K562 (cell line): ENCODE measurements around the gene MED13L. TPM values are rescaled to one million over a fixed set of nuclear protein-coding genes. Genes with fewer than 3 reads are reported as not detected.

Experiments used
- CHCHD3 ChIP-seq: fragments of 250-450 bp; sonication (Bioruptor Pico); IDR thresholded peaks from 2 replicates; pipeline ENCODE4 v2.1.2; 2022; ENCODE audit warnings: mild to moderate bottlenecking
- CXXC5 ChIP-seq: fragments of 250-450 bp; sonication (Bioruptor Pico); IDR thresholded peaks from 2 replicates; pipeline ENCODE4 v1.8.0; 2022; ENCODE audit warnings: inconsistent platforms, mild to moderate bottlenecking, moderate library complexity
- ETV5 ChIP-seq: sonication (generic); formaldehyde crosslinking; IDR thresholded peaks from 2 replicates; pipeline ENCODE4 v1.4.0; 2020; ENCODE audit warnings: low read depth, mild to moderate bottlenecking, missing genetic modification reagents
- HCFC1 ChIP-seq: IDR thresholded peaks from 2 replicates; pipeline ENCODE4 v1.6.1; 2012; ENCODE audit warnings: low read depth, low read length, improper control_type of control experiment
- NELFE ChIP-seq: IDR thresholded peaks from 2 replicates; pipeline ENCODE4 v1.6.1; 2011; ENCODE audit warnings: mild to moderate bottlenecking; ENCODE audit not compliant: insufficient read depth, insufficient read length
- PHF8 ChIP-seq: fragments of 200-600 bp; sonication (generic); IDR thresholded peaks from 2 replicates; pipeline ENCODE4 v1.6.1; 2012; ENCODE audit warnings: mixed run types, mild to moderate bottlenecking, inconsistent platforms, low read length, moderate library complexity, borderline replicate concordance
- RFX7 ChIP-seq: fragments of 250-450 bp; sonication (Bioruptor Pico); IDR thresholded peaks from 2 replicates; pipeline ENCODE4 v1.5.1; 2021; ENCODE audit warnings: mild to moderate bottlenecking
- WHSC1 ChIP-seq: IDR thresholded peaks from one replicate; pipeline ENCODE4 v1.6.1; 2012; ENCODE audit warnings: low read length, control low read depth, inconsistent platforms
- ZNF778 ChIP-seq: fragments of 450-650 bp; formaldehyde crosslinking; IDR thresholded peaks from 2 replicates; pipeline ENCODE4 v1.4.0; 2020; ENCODE audit warnings: mild to moderate bottlenecking, moderate library complexity
- polyA plus RNA-seq, 8 experiments: library from polyadenylated mRNA; depleted of rRNA in 4 of 8; stranded (reverse) in 5 of 8; unstranded in 3 of 8; fragments of >200 nt; fragmentation: Nextera tagmentation in 2 of 8; fragmentation: Illumina TruSeq in 1 of 8; extraction: Ambion mirVana in 2 of 8; extraction: Trizol in 1 of 8; gene quantifications; 2 replicates each; pipeline versions ENCODE4 v1.2.1 to v1.2.3, GENCODE V29; 2011 to 2014; ENCODE audit warnings: inconsistent platforms in 1 of 8, missing spikeins in 1 of 8
- total RNA-seq, 7 experiments: library from RNA; depleted of rRNA in 6 of 7; stranded (reverse); fragments of >200 nt in 6 of 7; fragmentation: Illumina TruSeq in 2 of 7; extraction: Trizol in 2 of 7; gene quantifications; 2 replicates each; pipeline versions ENCODE4 v1.2.1 to v1.2.3, GENCODE V29; 2011 to 2021; ENCODE audit warnings: low replicate concordance in 1 of 7
- TF ChIP-seq, protein P1 (sequence below): fragments of 200-600 bp; sonication (generic); IDR thresholded peaks from one replicate; pipeline ENCODE4 v1.6.1; 2012; ENCODE audit warnings: mild to moderate bottlenecking, low read depth, low read length, inconsistent platforms
- TF ChIP-seq, protein P2 (sequence below): fragments of 200-800 bp; sonication (Bioruptor generic); IDR thresholded peaks from 2 replicates; pipeline ENCODE4 v1.6.1; 2017; ENCODE audit warnings: missing genetic modification characterization, missing compliant biosample characterization
- TF ChIP-seq, protein P3 (sequence below): IDR thresholded peaks from 2 replicates; pipeline ENCODE4 v1.6.1; 2011; ENCODE audit not compliant: insufficient read length; ENCODE audit errors: extremely low read depth
- TF ChIP-seq, protein P4 (sequence below): sonication (generic); formaldehyde crosslinking; IDR thresholded peaks from 2 replicates; pipeline ENCODE4 v1.9.0; 2022; ENCODE audit warnings: mild to moderate bottlenecking, missing genetic modification reagents

The MED13L gene
- total and polyA plus RNA-seq, 9 of the 15 experiments (the other 6 are each of a cell fraction or from before 2014, with no cell fraction given) = 13.4 to 90.3 (median 36.9) TPM

DNA sequence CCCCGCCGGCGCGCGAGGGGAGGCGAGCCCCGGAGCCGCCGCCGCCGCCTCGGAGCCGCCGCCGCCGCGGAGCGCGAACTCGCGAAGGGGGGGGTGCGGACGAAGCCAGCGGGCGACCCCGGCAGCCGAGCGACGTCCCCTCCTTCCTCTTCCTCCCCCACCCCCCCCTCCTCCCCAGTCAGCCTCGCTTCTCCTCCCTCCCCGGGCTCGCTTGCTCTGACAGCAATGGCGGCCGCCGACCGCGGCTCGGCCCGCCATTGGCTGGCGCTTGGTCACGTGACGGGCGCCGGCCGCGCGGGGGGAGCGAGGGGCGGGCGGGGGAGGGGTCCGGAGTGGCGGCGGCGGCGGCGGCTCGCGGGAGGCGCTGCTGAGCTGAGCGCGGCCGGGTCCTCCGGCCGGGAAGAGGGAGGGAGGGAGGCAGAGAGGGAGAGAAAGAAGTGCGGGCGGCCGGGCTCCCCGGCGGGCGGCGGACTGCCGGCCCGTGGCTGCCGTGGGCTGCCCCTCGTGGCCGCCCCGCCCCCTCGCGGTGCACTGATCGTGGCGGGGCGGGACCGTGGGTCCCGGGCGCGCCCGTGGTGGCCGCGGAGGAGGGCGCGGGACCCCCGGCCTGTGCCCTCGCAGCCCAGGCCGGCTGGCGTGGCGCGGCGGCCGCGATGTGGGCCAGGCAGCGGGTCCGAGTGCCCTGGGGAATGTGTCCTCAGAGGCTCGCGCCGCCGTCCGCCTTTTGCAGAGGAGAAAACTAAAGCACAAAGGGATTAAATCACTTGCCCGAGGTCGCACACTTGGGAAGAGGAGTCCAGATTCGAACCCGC lies at the start of gene MED13L (continued):
- TF ChIP-seq, protein P1, sequence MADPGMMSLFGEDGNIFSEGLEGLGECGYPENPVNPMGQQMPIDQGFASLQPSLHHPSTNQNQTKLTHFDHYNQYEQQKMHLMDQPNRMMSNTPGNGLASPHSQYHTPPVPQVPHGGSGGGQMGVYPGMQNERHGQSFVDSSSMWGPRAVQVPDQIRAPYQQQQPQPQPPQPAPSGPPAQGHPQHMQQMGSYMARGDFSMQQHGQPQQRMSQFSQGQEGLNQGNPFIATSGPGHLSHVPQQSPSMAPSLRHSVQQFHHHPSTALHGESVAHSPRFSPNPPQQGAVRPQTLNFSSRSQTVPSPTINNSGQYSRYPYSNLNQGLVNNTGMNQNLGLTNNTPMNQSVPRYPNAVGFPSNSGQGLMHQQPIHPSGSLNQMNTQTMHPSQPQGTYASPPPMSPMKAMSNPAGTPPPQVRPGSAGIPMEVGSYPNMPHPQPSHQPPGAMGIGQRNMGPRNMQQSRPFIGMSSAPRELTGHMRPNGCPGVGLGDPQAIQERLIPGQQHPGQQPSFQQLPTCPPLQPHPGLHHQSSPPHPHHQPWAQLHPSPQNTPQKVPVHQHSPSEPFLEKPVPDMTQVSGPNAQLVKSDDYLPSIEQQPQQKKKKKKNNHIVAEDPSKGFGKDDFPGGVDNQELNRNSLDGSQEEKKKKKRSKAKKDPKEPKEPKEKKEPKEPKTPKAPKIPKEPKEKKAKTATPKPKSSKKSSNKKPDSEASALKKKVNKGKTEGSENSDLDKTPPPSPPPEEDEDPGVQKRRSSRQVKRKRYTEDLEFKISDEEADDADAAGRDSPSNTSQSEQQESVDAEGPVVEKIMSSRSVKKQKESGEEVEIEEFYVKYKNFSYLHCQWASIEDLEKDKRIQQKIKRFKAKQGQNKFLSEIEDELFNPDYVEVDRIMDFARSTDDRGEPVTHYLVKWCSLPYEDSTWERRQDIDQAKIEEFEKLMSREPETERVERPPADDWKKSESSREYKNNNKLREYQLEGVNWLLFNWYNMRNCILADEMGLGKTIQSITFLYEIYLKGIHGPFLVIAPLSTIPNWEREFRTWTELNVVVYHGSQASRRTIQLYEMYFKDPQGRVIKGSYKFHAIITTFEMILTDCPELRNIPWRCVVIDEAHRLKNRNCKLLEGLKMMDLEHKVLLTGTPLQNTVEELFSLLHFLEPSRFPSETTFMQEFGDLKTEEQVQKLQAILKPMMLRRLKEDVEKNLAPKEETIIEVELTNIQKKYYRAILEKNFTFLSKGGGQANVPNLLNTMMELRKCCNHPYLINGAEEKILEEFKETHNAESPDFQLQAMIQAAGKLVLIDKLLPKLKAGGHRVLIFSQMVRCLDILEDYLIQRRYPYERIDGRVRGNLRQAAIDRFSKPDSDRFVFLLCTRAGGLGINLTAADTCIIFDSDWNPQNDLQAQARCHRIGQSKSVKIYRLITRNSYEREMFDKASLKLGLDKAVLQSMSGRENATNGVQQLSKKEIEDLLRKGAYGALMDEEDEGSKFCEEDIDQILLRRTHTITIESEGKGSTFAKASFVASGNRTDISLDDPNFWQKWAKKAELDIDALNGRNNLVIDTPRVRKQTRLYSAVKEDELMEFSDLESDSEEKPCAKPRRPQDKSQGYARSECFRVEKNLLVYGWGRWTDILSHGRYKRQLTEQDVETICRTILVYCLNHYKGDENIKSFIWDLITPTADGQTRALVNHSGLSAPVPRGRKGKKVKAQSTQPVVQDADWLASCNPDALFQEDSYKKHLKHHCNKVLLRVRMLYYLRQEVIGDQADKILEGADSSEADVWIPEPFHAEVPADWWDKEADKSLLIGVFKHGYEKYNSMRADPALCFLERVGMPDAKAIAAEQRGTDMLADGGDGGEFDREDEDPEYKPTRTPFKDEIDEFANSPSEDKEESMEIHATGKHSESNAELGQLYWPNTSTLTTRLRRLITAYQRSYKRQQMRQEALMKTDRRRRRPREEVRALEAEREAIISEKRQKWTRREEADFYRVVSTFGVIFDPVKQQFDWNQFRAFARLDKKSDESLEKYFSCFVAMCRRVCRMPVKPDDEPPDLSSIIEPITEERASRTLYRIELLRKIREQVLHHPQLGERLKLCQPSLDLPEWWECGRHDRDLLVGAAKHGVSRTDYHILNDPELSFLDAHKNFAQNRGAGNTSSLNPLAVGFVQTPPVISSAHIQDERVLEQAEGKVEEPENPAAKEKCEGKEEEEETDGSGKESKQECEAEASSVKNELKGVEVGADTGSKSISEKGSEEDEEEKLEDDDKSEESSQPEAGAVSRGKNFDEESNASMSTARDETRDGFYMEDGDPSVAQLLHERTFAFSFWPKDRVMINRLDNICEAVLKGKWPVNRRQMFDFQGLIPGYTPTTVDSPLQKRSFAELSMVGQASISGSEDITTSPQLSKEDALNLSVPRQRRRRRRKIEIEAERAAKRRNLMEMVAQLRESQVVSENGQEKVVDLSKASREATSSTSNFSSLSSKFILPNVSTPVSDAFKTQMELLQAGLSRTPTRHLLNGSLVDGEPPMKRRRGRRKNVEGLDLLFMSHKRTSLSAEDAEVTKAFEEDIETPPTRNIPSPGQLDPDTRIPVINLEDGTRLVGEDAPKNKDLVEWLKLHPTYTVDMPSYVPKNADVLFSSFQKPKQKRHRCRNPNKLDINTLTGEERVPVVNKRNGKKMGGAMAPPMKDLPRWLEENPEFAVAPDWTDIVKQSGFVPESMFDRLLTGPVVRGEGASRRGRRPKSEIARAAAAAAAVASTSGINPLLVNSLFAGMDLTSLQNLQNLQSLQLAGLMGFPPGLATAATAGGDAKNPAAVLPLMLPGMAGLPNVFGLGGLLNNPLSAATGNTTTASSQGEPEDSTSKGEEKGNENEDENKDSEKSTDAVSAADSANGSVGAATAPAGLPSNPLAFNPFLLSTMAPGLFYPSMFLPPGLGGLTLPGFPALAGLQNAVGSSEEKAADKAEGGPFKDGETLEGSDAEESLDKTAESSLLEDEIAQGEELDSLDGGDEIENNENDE = no peak
- peak; percentile 58; the same call in 1 of the 2 replicates for TF ChIP-seq PHF8
- TF ChIP-seq CHCHD3 (CRISPR knock-in tag) = no peak
- TF ChIP-seq ETV5 (CRISPR knock-in tag) = no peak
- TF ChIP-seq, protein P2, sequence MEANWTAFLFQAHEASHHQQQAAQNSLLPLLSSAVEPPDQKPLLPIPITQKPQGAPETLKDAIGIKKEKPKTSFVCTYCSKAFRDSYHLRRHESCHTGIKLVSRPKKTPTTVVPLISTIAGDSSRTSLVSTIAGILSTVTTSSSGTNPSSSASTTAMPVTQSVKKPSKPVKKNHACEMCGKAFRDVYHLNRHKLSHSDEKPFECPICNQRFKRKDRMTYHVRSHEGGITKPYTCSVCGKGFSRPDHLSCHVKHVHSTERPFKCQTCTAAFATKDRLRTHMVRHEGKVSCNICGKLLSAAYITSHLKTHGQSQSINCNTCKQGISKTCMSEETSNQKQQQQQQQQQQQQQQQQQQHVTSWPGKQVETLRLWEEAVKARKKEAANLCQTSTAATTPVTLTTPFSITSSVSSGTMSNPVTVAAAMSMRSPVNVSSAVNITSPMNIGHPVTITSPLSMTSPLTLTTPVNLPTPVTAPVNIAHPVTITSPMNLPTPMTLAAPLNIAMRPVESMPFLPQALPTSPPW (CRISPR knock-in tag) = peak; percentile 99
- peak; percentile 79 for TF ChIP-seq CXXC5 (CRISPR knock-in tag)
- TF ChIP-seq, protein P3, sequence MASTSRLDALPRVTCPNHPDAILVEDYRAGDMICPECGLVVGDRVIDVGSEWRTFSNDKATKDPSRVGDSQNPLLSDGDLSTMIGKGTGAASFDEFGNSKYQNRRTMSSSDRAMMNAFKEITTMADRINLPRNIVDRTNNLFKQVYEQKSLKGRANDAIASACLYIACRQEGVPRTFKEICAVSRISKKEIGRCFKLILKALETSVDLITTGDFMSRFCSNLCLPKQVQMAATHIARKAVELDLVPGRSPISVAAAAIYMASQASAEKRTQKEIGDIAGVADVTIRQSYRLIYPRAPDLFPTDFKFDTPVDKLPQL = no peak
- no peak for TF ChIP-seq RFX7 (CRISPR knock-in tag)
- 0 out of 2 replicates have a peak, but pooled peaks have one; percentile 4 for TF ChIP-seq HCFC1
- TF ChIP-seq WHSC1 = no peak
- TF ChIP-seq, protein P4, sequence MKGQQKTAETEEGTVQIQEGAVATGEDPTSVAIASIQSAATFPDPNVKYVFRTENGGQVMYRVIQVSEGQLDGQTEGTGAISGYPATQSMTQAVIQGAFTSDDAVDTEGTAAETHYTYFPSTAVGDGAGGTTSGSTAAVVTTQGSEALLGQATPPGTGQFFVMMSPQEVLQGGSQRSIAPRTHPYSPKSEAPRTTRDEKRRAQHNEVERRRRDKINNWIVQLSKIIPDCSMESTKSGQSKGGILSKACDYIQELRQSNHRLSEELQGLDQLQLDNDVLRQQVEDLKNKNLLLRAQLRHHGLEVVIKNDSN (CRISPR knock-in tag) = peak; percentile 81
- TF ChIP-seq ZNF778 (CRISPR knock-in tag) = no peak
- TF ChIP-seq NELFE = no peak
